Tibial artery (tissue), 4 donors: ENCODE results near the gene TMEM45A.

Experiments used
- DNase-seq, 2 donors: peaks; one replicate each; pipeline ENCODE4 v3.0.0-alpha.2; 2019
- H3K27ac ChIP-seq, 2 donors: fragments of 200-600 bp; sonication (generic) in 1 of 2; 1 replicate in 1 of 2; 2 replicates in 1 of 2; pipeline ENCODE4 v1.5.1; 2018 to 2019; ENCODE audit warnings: mild to moderate bottlenecking in 1 of 2
- H3K27me3 ChIP-seq, 2 donors: fragments of 200-600 bp; sonication (generic) in 1 of 2; one replicate each; pipeline versions ENCODE4 v1.5.1 to v1.6.0; 2016 to 2019
- H3K36me3 ChIP-seq, 3 donors: fragments of 200-600 bp; sonication (generic) in 2 of 3; one replicate each; pipeline ENCODE4 v1.5.1; 2016 to 2019; ENCODE audit warnings: mild to moderate bottlenecking in 2 of 3
- H3K4me1 ChIP-seq, 4 donors: fragments of 200-600 bp; sonication (generic) in 2 of 4; 1 replicate in 3 of 4; 2 replicates in 1 of 4; pipeline ENCODE4 v1.5.1; 2016 to 2019
- H3K4me3 ChIP-seq, 2 donors: fragments of 200-600 bp; sonication (generic) in 1 of 2; 1 replicate in 1 of 2; 2 replicates in 1 of 2; pipeline ENCODE4 v1.5.1; 2018 to 2019; ENCODE audit warnings: mild to moderate bottlenecking in 2 of 2
- H3K9me3 ChIP-seq, 3 donors: fragments of 200-600 bp; sonication (generic) in 1 of 3; one replicate each; pipeline ENCODE4 v1.5.1; 2016 to 2019
- intact Hi-C: fragments of 100-400 bp; cut with DNase I; formaldehyde crosslinking; loops from one replicate; pipeline ENCODE4 v1.15.0; 2023; ENCODE audit warnings: low total_unique reads
- TF ChIP-seq, protein P1 (sequence below), 2 experiments: fragments of 200-600 bp in 1 of 2; fragments of 450-650 bp in 1 of 2; IDR thresholded peaks; one replicate each; pipeline ENCODE4 v1.5.1; 2017 to 2019; ENCODE audit warnings: antibody characterized with exemption in 2 of 2, mild to moderate bottlenecking in 1 of 2, moderate library complexity in 1 of 2

TMEM45A gene

GRCh38 chr3:100609963-100610362, 117.5 kb downstream of the TMEM45A start:
- no peak for DNase-seq
- TF ChIP-seq, protein P1, sequence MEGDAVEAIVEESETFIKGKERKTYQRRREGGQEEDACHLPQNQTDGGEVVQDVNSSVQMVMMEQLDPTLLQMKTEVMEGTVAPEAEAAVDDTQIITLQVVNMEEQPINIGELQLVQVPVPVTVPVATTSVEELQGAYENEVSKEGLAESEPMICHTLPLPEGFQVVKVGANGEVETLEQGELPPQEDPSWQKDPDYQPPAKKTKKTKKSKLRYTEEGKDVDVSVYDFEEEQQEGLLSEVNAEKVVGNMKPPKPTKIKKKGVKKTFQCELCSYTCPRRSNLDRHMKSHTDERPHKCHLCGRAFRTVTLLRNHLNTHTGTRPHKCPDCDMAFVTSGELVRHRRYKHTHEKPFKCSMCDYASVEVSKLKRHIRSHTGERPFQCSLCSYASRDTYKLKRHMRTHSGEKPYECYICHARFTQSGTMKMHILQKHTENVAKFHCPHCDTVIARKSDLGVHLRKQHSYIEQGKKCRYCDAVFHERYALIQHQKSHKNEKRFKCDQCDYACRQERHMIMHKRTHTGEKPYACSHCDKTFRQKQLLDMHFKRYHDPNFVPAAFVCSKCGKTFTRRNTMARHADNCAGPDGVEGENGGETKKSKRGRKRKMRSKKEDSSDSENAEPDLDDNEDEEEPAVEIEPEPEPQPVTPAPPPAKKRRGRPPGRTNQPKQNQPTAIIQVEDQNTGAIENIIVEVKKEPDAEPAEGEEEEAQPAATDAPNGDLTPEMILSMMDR (IDR thresholded peaks at IDR 0.05) = no peak
- Histone ChIP-seq H3K36me3 (no peaks in the 10 kb centered on the region), H3K27ac (no peak overlapping the region), H3K4me3 (no peak overlapping the region), H3K27me3 (peaks cover 0 to 5% of the 10 kb centered on the region in 2 donors), H3K4me1 (no peaks in the 10 kb centered on the region), H3K9me3 (no peaks in the 10 kb centered on the region)
- intact Hi-C loops = no loop called here

- intact Hi-C loops = no loop called here
- TF ChIP-seq, protein P1 (IDR thresholded peaks at IDR 0.05) = no peak
- Histone ChIP-seq H3K27ac (no peak overlapping the region), H3K36me3 (no peaks in the 10 kb centered on the region), H3K4me3 (no peak overlapping the region), H3K4me1 (peaks cover 0 to 10% (median 2%) of the 10 kb centered on the region in 4 donors), H3K27me3 (peaks cover 0 to 5% of the 10 kb centered on the region in 2 donors), H3K9me3 (no peaks in the 10 kb centered on the region)
- DNase-seq = no peak
Measured at GRCh38 chr3:100611221-100611620, 118.8 kb downstream of the TMEM45A start.

GRCh38 chr3:100613721-100614390, 121.4 kb downstream of the TMEM45A start:
- H3K4me1 ChIP-seq = peaks cover 0 to 15% (median 2%) of the 10 kb centered on the region in 4 donors
- H3K27me3 ChIP-seq = peaks cover 0 to 5% of the 10 kb centered on the region in 2 donors
- H3K27ac ChIP-seq = no peak overlapping the region
- TF ChIP-seq, protein P1 (IDR thresholded peaks at IDR 0.05) = no peak
- no peak overlapping the region for H3K4me3 ChIP-seq
- no peaks in the 10 kb centered on the region for H3K36me3 ChIP-seq
- intact Hi-C loops = no loop called here
- H3K9me3 ChIP-seq = no peaks in the 10 kb centered on the region
- DNase-seq = no peak

DNA sequence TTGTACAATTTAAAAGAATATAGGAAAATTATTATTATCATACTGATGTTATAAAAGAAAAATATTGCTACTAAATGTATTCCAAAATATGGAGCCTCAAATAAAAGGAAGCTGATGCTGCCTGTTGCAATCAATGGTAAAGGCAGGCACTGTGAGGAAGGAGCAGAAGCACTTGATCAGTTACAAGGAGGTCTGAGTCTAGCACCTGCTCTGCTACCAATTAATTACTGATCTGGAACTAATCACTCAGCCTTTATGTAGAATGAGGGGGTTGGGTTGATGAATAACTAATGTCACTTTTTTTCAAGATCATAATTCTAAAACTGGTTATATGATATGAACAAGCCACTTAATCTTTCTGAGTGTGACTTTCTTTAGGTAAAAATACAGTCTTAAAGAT, 122.5 kb downstream of the TMEM45A start:
- intact Hi-C loops = no loop called here
- no peak overlapping the region for H3K4me3 ChIP-seq
- H3K27me3 ChIP-seq = no peaks in the 10 kb centered on the region
- no peaks in the 10 kb centered on the region for H3K9me3 ChIP-seq
- TF ChIP-seq, protein P1 (IDR thresholded peaks at IDR 0.05) = no peak
- peaks cover 0 to 15% (median 2%) of the 10 kb centered on the region in 4 donors for H3K4me1 ChIP-seq
- H3K27ac ChIP-seq = no peak overlapping the region
- H3K36me3 ChIP-seq = no peaks in the 10 kb centered on the region
- DNase-seq = no peak

DNA sequence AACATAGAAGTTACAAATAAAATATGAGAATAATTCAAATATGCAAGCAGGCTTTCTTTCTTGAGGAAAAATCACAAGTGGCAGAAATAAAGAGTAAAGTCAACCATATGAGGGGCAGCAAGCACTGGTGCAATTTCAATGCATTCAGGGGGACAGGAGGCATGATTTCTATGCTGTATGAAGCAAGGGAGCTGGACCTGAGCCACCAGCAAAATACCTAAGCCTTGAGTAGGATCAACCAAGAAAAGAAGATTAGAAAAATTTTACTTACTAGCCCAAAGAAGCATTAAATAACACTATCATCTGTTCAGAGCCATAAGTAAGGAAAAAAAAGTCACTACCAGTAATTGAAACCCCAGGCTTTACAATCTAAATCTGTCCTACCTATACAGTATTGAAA, 123.3 kb downstream of the TMEM45A start:
- intact Hi-C loops = no loop called here
- Histone ChIP-seq H3K4me3 (no peak overlapping the region), H3K27ac (no peak overlapping the region), H3K4me1 (peaks cover 0 to 15% (median 2%) of the 10 kb centered on the region in 4 donors), H3K9me3 (no peaks in the 10 kb centered on the region), H3K36me3 (no peaks in the 10 kb centered on the region), H3K27me3 (no peaks in the 10 kb centered on the region)
- no peak for DNase-seq
- TF ChIP-seq, protein P1 (IDR thresholded peaks at IDR 0.05) = no peak
